GM18873 (cell line): ENCODE data around the gene EML5.
A peak's percentile ranks its signal among the peaks of the same experiment; 100 is the strongest.
"Not testable (repeated sequence)": the region's sequence is repeated elsewhere in the genome, so short reads cannot be mapped to it uniquely, and the experiment has no call there.

Experiments
- ATAC-seq: cut with Tn5 transposase; IDR thresholded peaks from one replicate; pipeline ENCODE4 v1.9.1; 2021; ENCODE audit warnings: mild to moderate bottlenecking, moderate library complexity, moderate number of reproducible peaks; ENCODE audit not compliant: unreplicated experiment, low FRiP score

The EML5 gene

GRCh38 chr14:88804477-88804876, 11.7 kb upstream of the EML5 start:
- no peak for ATAC-seq

- no peak for ATAC-seq
Measured at GRCh38 chr14:88804035-88804434, 11.3 kb upstream of the EML5 start.

- no peak for ATAC-seq
Measured at GRCh38 chr14:88802596-88802995, 9.8 kb upstream of the EML5 start.

- no peak for ATAC-seq
Measured at GRCh38 chr14:88799522-88799921, 6.8 kb upstream of the EML5 start.

- ATAC-seq: no peak
Measured at GRCh38 chr14:88798156-88798555, 5.4 kb upstream of the EML5 start.

GRCh38 chr14:88793259-88793625, 489 bp upstream of the EML5 start:
- ATAC-seq: no peak

GRCh38 chr14:88791629-88792472, 902 bp downstream of the EML5 start:
- peak; percentile 11 for ATAC-seq

GRCh38 chr14:88791252-88791621, 1.5 kb downstream of the EML5 start:
- no peak for ATAC-seq

GRCh38 chr14:88790501-88791251, 2.1 kb downstream of the EML5 start:
- no peak for ATAC-seq

GRCh38 chr14:88789573-88789972, 3.2 kb downstream of the EML5 start:
- ATAC-seq: not testable (repeated sequence)

GRCh38 chr14:88786715-88787114, 6.0 kb downstream of the EML5 start:
- ATAC-seq: no peak

- no peak for ATAC-seq
Measured at GRCh38 chr14:88785911-88786310, 6.8 kb downstream of the EML5 start.

- ATAC-seq: no peak
Measured at GRCh38 chr14:88775532-88775931, 17.2 kb downstream of the EML5 start.

- ATAC-seq: no peak
Measured at GRCh38 chr14:88770736-88771135, 22.0 kb downstream of the EML5 start.

- no peak for ATAC-seq
Measured at GRCh38 chr14:88765130-88765529, 27.6 kb downstream of the EML5 start.

GRCh38 chr14:88753873-88754272, 38.9 kb downstream of the EML5 start:
- ATAC-seq: no peak

- no peak for ATAC-seq
Measured at GRCh38 chr14:88750945-88751344, 41.8 kb downstream of the EML5 start.

GRCh38 chr14:88750413-88750812, 42.3 kb downstream of the EML5 start:
- ATAC-seq: no peak

GRCh38 chr14:88749139-88749538, 43.6 kb downstream of the EML5 start:
- ATAC-seq: no peak

- ATAC-seq: no peak
Measured at GRCh38 chr14:88748288-88748687, 44.5 kb downstream of the EML5 start.

- no peak for ATAC-seq
Measured at GRCh38 chr14:88746052-88746451, 46.7 kb downstream of the EML5 start.

GRCh38 chr14:88737245-88737644, 55.5 kb downstream of the EML5 start:
- ATAC-seq: no peak
